Measurements from ENCODE around the gene ZNF470. TPM values are rescaled to one million over a fixed set of nuclear protein-coding genes. Genes with fewer than 3 reads are reported as not detected.
A peak's percentile ranks its signal among the peaks of the same experiment; 100 is the strongest.

The ZNF470 gene
- total RNA-seq: 3.1 and 4.2 TPM in 2 replicates

- DNase-seq (ENCODE audit: low read depth in 2 of 2): peak; percentile 93 to 95
Measured at GRCh38 chr19:56567274-56568120, at the start of gene ZNF470. Gene ZNF470 (plus strand): TSS chr19:56567468. CDS start chr19:56570312, 2,844 bp downstream.

- no peak for DNase-seq (ENCODE audit: low read depth in 2 of 2)
Measured at GRCh38 chr19:56525214-56525860, 41.9 kb upstream of the ZNF470 start.

- DNase-seq (ENCODE audit: low read depth in 2 of 2): no peak
Measured at GRCh38 chr19:56537442-56537841, 29.8 kb upstream of the ZNF470 start.

GRCh38 chr19:56538254-56538760 is 29.0 kb upstream of the ZNF470 start:
- DNase-seq (ENCODE audit: low read depth in 2 of 2): peak; percentile 92 to 94

- no peak for DNase-seq (ENCODE audit: low read depth in 2 of 2)
Measured at GRCh38 chr19:56538761-56539263, 28.5 kb upstream of the ZNF470 start, which contains the start of gene ZFP28. Gene ZFP28 (plus strand): TSS chr19:56538948. CDS start chr19:56539019, 71 bp downstream.

GRCh38 chr19:56543776-56544175 is 23.5 kb upstream of the ZNF470 start:
- no peak for DNase-seq (ENCODE audit: low read depth in 2 of 2)

- no peak for DNase-seq (ENCODE audit: low read depth in 2 of 2)
Measured at GRCh38 chr19:56547535-56547934, 19.7 kb upstream of the ZNF470 start.

GRCh38 chr19:56554272-56554869 is 12.9 kb upstream of the ZNF470 start:
- DNase-seq (ENCODE audit: low read depth in 2 of 2): no peak

GRCh38 chr19:56562766-56563165 is 4.5 kb upstream of the ZNF470 start:
- no peak for DNase-seq (ENCODE audit: low read depth in 2 of 2)

- peak in 1 of 2 donors; percentile 48 for DNase-seq (ENCODE audit: low read depth in 2 of 2)
Measured at GRCh38 chr19:56566904-56567273, 379 bp upstream of the ZNF470 start.

- DNase-seq (ENCODE audit: low read depth in 2 of 2): no peak
Measured at GRCh38 chr19:56572589-56572988, 5.3 kb downstream of the ZNF470 start.

GRCh38 chr19:56573914-56574313 is 6.6 kb downstream of the ZNF470 start:
- no peak for DNase-seq (ENCODE audit: low read depth in 2 of 2)

GRCh38 chr19:56577719-56578602 is 10.7 kb downstream of the ZNF470 start:
- no peak for DNase-seq (ENCODE audit: low read depth in 2 of 2)

GRCh38 chr19:56594446-56594782 is 27.1 kb downstream of the ZNF470 start:
- DNase-seq (ENCODE audit: low read depth in 2 of 2): no peak

- DNase-seq (ENCODE audit: low read depth in 2 of 2): peak; percentile 88 to 91
Measured at GRCh38 chr19:56594783-56595547, 27.7 kb downstream of the ZNF470 start, which contains the start of gene ZNF71. Gene ZNF71 (plus strand): TSS chr19:56595302. CDS start chr19:56601559, 6,257 bp downstream.

- peak in 1 of 2 donors; percentile 48 for DNase-seq (ENCODE audit: low read depth in 2 of 2)
Measured at GRCh38 chr19:56595548-56595899, 28.3 kb downstream of the ZNF470 start.

- DNase-seq (ENCODE audit: low read depth in 2 of 2): peak; percentile 53 to 72
Measured at GRCh38 chr19:56596676-56597075, 29.4 kb downstream of the ZNF470 start.

- DNase-seq (ENCODE audit: low read depth in 2 of 2): peak in 1 of 2 donors; percentile 10
Measured at GRCh38 chr19:56597696-56598095, 30.4 kb downstream of the ZNF470 start.

GRCh38 chr19:56601375-56601774 is 34.1 kb downstream of the ZNF470 start:
- DNase-seq (ENCODE audit: low read depth in 2 of 2): peak in 1 of 2 donors; percentile 29

GRCh38 chr19:56603829-56604228 is 36.6 kb downstream of the ZNF470 start:
- DNase-seq (ENCODE audit: low read depth in 2 of 2): no peak

All from lung microvascular endothelial cell (primary cell).